ENCODE results near the gene ZNF92.

ZNF92 gene

DNA sequence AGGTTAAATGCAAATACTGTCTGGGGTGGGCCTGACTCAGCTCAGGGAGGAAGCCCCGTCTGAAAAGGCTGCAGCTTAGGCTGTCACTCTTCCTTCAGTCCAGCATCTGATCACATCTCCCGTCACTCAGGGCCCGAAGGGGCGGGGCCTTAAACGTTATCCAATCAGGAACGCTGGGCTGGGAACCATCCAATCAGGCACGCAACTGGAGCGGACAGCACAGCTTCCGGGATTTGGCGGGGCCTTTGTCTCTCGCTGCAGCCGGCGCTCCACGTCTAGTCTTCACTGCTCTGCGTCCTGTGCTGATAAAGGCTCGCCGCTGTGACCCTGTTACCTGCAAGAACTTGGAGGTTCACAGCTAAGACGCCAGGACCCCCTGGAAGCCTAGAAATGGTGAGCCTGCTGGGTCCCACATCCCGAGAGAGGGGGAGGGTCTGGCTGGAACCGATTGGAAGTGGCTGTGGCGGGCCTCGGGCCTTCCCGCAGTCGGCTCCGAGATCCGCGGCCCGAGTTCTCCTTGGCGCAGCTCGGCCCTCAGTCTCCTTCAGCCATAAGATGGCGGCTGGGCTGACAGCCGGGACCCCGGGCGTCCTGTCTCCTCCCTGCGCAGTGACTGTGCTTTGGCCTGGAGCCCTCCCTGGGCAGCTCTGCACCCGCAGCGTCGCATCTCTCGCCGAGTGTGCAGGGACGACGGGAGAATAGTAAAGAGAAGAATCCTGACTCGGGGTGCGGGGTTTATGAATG, at the start of gene ZNF92:
Gene ZNF92 (plus strand): TSS at position 248 of the 744 bp plus-strand sequence. CDS start 143 bp downstream, at position 391.
- peak; percentile 61; the same call in 1 of the 2 replicates for TF ChIP-seq GATA2 (IDR thresholded peaks at IDR 0.05; ENCODE audit: low read depth, low read length)
- TF ChIP-seq GATA3 (IDR thresholded peaks at IDR 0.05; ENCODE audit: low read depth, low read length) = no peak

GRCh38 chr7:65325793-65326432, 47.7 kb upstream of the ZNF92 start:
- TF ChIP-seq GATA3 (IDR thresholded peaks at IDR 0.05; ENCODE audit: low read depth, low read length) (no peak), GATA2 (IDR thresholded peaks at IDR 0.05; ENCODE audit: low read depth, low read length) (no peak)

DNA sequence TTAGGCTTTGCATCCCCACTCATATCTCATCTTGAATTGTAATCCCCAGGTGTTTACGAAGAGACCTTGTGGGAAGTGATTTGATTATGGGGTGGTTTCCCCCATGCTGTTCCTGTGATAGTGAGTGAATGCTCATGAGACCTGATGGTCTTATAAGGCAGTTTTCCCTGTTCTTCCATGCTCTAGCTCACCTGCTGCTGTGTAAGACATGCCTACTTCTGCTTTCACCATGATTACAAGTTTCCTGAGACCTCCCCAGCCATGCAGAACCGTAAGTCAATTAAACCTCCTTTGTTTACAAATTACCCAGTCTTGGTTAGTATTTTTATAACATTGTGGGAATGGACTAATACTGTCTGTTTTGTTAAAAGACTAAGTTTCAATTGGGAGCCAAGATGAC, 35.3 kb upstream of the ZNF92 start:
- TF ChIP-seq GATA2 (IDR thresholded peaks at IDR 0.05; ENCODE audit: low read depth, low read length) = no peak
- no peak for TF ChIP-seq GATA3 (IDR thresholded peaks at IDR 0.05; ENCODE audit: low read depth, low read length)

GRCh38 chr7:65339257-65339656, 34.4 kb upstream of the ZNF92 start:
- no peak for TF ChIP-seq GATA3 (IDR thresholded peaks at IDR 0.05; ENCODE audit: low read depth, low read length)
- TF ChIP-seq GATA2 (IDR thresholded peaks at IDR 0.05; ENCODE audit: low read depth, low read length) = no peak

- TF ChIP-seq GATA2 (IDR thresholded peaks at IDR 0.05; ENCODE audit: low read depth, low read length) (no peak), GATA3 (IDR thresholded peaks at IDR 0.05; ENCODE audit: low read depth, low read length) (no peak)
Measured at GRCh38 chr7:65342723-65343629, 30.7 kb upstream of the ZNF92 start.

DNA sequence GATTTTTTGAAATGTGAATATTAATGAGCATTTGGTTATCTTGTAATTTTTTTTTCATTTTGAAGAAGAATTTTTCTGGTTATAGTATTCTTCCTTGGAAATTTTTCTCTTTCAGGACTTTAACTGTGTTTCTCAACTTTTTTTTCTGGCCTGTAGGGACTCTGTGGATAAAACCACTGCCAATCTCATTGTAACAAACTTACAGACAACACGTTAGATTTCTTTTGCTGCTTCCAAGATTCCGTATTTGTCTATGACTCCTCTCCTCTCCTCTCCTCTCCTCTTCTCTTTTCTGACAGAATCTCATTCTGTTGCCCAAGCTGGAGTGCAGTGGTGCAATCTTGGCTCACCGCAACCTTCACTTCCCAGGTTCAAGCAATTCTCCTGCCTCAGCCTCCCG, 19.4 kb upstream of the ZNF92 start:
- no peak for TF ChIP-seq GATA3 (IDR thresholded peaks at IDR 0.05; ENCODE audit: low read depth, low read length)

GRCh38 chr7:65369843-65370242, 3.8 kb upstream of the ZNF92 start:
- TF ChIP-seq GATA3 (IDR thresholded peaks at IDR 0.05; ENCODE audit: low read depth, low read length) (no peak), GATA2 (IDR thresholded peaks at IDR 0.05; ENCODE audit: low read depth, low read length) (no peak)

DNA sequence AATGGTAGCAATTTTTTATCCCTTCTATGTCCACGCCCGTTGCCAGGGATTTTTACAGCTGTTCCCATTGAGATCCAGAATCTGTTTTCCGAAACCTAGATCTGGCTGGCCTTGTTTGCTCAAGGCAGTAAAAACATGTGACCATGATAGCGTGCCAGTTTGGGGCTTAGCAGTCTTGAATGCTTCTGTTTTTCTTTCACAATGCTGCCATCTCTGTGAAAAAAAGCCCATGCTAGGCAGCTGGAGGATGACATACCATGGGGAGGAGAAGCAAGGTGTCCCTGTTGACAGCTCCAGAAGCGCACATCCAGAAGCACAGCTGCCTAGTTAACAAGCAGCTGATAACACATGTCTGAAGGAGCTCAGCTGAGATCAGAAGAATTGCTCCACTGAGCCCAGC, 2.2 kb upstream of the ZNF92 start:
- TF ChIP-seq GATA2 (IDR thresholded peaks at IDR 0.05; ENCODE audit: low read depth, low read length) (no peak), GATA3 (IDR thresholded peaks at IDR 0.05; ENCODE audit: low read depth, low read length) (no peak)

DNA sequence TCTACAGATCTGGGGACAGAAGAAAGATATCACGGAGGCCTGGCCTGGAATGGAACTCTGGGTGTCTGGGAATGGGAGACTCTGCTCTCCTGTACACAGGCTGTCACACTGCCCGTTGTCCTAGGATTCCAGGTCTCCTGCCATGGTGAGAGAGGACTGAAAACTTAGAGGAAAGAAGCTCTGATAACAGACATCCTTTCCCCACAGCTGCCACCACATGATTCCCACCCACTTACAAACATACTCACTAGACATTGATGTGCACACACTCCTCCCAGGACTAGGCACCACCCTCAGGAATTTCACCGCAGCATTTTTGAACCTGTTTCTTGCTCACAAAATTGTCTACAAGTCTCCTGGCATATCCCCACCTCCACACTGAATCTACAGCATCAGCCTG, 5.7 kb downstream of the ZNF92 start:
- TF ChIP-seq GATA3 (IDR thresholded peaks at IDR 0.05; ENCODE audit: low read depth, low read length) = no peak
- TF ChIP-seq GATA2 (IDR thresholded peaks at IDR 0.05; ENCODE audit: low read depth, low read length) = no peak

- no peak for TF ChIP-seq GATA3 (IDR thresholded peaks at IDR 0.05; ENCODE audit: low read depth, low read length)
- TF ChIP-seq GATA2 (IDR thresholded peaks at IDR 0.05; ENCODE audit: low read depth, low read length) = no peak
Measured at GRCh38 chr7:65381742-65382141, 8.1 kb downstream of the ZNF92 start.

- no peak for TF ChIP-seq GATA2 (IDR thresholded peaks at IDR 0.05; ENCODE audit: low read depth, low read length)
- TF ChIP-seq GATA3 (IDR thresholded peaks at IDR 0.05; ENCODE audit: low read depth, low read length) = no peak
Measured at GRCh38 chr7:65382452-65382851, 8.8 kb downstream of the ZNF92 start.

GRCh38 chr7:65387891-65388290, 14.2 kb downstream of the ZNF92 start:
- no peak for TF ChIP-seq GATA3 (IDR thresholded peaks at IDR 0.05; ENCODE audit: low read depth, low read length)
- TF ChIP-seq GATA2 (IDR thresholded peaks at IDR 0.05; ENCODE audit: low read depth, low read length) = no peak

DNA sequence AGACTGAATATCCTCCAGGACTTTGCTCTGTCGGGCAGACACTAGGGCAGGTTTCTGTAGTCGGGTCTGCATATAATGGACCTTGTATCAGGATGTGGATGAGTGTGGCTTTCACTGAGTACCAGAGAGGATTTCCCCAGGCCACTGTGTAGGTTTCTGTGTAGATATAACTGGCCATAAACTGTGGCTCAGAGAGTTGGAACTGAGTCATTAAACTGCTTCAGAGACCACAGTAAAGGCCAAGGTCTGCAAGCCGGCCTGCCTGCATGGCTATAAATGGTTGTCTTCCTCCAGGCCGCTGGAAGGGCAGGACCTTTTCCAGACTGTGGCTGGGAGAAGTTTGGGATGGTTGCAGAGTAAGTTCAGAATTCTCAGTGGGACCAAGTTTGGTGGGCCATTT, 16.9 kb downstream of the ZNF92 start:
- TF ChIP-seq GATA3 (IDR thresholded peaks at IDR 0.05; ENCODE audit: low read depth, low read length) (no peak), GATA2 (IDR thresholded peaks at IDR 0.05; ENCODE audit: low read depth, low read length) (no peak)

- TF ChIP-seq GATA2 (IDR thresholded peaks at IDR 0.05; ENCODE audit: low read depth, low read length) (no peak), GATA3 (IDR thresholded peaks at IDR 0.05; ENCODE audit: low read depth, low read length) (no peak)
Measured at GRCh38 chr7:65397730-65398142, 24.1 kb downstream of the ZNF92 start.
